Hematopoietic multipotent progenitor cell (in vitro differentiated cells): Measurements from ENCODE around the gene SCRN3. TPM values are rescaled to one million over a fixed set of nuclear protein-coding genes. Genes with fewer than 3 reads are reported as not detected.
"Not testable (repeated sequence)": the region's sequence is repeated elsewhere in the genome, so short reads cannot be mapped to it uniquely, and the experiment has no call there.

ENCODE experiments used
- DNase-seq, 3 donors: peaks; one replicate each; pipeline ENCODE4 v3.0.0-alpha.2; 2011 to 2015; ENCODE audit warnings: low read depth in 2 of 3, low spot score in 2 of 3
- total RNA-seq: library from RNA; depleted of rRNA; stranded (reverse); fragments of >200 nt; gene quantifications from one replicate; pipeline ENCODE4 v1.2.3, GENCODE V29; 2012

Gene SCRN3
- total RNA-seq: 17.5 TPM

GRCh38 chr2:174395284-174395968 is at the start of gene SCRN3:
Gene SCRN3, plus strand, starts transcription at chr2:174395730. Its CDS starts 2,554 bp downstream, at chr2:174398284.
- peak; percentile 57 to 84 (median 83) for DNase-seq

DNA sequence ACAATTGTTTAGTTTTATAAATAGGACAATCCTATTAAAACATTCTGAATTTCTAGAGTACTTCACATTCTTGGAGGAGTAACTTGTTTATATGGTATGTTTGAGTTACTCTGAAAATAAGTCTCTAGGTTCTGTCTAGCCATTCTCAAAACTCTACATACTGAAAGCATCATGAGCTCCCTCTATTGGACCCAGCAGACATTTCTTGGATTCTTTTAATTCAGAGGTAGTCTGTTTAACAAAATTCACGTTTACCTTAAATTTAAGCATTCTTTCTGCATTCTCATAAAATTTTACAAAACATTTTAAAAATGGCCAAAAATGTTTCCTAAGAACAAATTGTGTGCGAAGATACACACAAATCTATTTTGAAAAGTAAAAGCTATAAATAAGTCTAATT is 45.5 kb upstream of the SCRN3 start:
- DNase-seq: peak in 1 of 3 donors; percentile 41

DNA sequence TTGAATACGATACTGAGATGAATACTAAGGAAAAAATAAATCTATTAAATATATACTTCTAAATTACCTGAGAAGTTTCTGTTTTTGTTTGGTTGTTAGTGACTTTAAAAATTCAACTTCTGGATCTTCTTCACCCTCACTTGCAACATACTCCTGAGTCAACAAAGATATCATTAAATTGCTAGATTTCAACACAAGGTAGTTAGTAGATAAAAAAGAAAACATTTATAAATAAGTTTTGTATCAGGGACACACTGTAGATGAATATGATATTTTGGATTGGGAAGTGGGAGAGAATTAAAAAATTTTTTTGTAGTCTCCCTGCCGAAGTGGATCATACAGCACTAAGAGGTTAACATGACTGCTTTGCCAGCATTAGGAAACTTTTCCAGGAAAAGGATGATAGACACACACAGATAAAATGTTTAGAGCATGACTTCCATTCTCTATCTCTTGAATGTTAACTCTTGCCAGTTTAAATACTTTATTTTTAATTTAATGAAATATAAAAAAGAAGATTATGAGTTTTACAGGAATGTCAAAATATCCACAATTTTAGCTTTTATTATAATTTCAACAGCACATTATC is 44.8 kb upstream of the SCRN3 start:
- DNase-seq: no peak

DNA sequence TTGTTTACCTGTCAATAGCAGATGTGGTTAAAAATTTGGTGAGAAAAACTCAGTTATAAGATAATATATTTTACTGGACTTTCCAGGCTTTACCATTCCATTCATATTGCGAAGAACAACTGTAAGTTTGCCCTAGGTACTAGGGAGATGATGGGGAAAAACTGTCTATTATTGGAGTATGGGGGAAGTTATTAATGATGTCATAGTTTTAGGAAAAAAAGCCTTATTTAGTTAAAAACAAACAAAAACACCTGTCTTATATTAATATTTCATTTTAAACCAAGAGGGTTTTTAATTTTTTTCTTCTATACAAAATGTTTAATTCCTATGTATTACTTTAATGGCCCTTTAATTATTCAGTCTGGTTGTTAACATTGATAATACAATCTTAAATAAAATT is 42.5 kb upstream of the SCRN3 start:
- no peak for DNase-seq

GRCh38 chr2:174356347-174356746 is 39.2 kb upstream of the SCRN3 start:
- no peak for DNase-seq

DNA sequence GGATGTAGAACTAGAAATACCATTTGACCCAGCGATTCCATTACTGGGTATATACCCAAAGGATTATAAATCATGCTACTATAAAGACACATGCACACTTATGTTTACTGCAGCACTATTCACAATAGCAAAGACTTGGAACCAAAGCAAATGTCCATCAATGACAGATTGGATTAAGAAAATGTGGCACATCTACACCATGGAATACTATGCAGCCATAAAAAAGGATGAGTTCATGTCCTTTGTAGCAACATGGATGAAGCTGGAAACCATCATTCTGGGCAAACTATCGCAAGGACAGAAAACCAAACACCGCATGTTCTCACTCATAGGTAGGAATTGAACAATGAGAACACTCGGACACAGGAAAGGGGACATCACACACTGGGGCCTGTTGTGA is 35.9 kb upstream of the SCRN3 start:
- DNase-seq: not testable (repeated sequence)

- DNase-seq: no peak
Observed at GRCh38 chr2:174362949-174363348, 32.6 kb upstream of the SCRN3 start.

- not testable (repeated sequence) for DNase-seq
Observed at GRCh38 chr2:174363492-174364225, 31.9 kb upstream of the SCRN3 start.

- no peak for DNase-seq
Observed at GRCh38 chr2:174364628-174365027, 30.9 kb upstream of the SCRN3 start.

DNA sequence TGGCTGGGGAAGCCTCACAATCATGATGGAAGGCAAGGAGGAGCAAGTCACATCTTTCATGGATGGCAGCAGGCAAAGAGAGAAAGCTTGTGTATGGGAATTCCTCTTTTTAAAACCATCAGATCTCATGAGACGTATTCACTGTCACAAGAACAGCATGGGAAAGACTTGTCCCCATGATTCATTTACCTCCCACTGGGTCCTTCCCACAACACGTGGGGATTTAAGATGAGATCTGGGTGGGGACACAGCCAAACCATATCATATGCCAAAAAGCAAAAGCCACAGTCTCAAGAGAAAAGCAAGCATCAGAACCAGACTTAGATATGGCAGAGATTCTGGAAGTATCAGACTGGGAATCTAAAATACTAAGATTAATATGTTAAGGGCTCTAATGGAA is 30.0 kb upstream of the SCRN3 start:
- DNase-seq: no peak

DNA sequence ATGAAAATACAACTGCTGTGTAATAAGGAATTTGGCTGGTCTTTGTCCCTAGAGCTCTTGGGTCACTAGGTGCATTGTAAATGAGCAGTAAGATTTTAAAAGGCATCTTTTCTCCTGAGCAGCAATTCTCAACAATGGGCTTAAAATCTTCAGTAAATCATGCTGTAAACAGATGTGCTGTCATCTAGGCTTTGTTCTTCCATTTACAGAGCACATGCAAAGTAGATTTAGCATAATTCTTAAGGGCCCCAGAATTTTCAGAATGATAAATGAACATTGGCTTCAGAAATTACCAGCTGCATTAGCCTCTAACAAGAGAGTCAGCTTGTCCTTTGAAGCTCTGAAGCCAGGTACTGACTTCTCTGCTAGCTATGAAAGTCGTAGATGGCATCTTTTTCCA is 26.8 kb upstream of the SCRN3 start:
- no peak for DNase-seq

DNA sequence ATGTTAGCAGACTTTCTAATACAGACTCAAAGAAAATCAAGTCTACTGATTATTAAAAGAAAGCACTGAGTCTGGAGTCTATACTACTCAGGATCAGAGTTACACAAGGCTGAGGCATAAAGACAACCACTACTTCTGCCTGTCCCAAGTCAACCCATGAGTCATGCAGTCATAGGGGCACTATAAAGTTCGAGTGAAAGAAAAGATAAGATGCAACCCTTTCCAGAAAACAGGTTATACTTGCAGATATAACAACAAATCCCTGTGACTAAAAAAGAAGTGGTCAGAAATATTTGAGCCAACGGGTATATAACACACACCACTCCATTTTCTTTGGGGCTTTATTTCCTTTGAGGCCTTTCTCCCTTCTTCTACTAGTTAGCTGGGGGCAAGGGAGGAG is 18.6 kb upstream of the SCRN3 start:
- DNase-seq: no peak

- DNase-seq: peak in 2 of 3 donors; percentile 14 to 58
Observed at GRCh38 chr2:174383796-174384195, 11.7 kb upstream of the SCRN3 start.

- DNase-seq: no peak
Observed at GRCh38 chr2:174385201-174385600, 10.3 kb upstream of the SCRN3 start.

DNA sequence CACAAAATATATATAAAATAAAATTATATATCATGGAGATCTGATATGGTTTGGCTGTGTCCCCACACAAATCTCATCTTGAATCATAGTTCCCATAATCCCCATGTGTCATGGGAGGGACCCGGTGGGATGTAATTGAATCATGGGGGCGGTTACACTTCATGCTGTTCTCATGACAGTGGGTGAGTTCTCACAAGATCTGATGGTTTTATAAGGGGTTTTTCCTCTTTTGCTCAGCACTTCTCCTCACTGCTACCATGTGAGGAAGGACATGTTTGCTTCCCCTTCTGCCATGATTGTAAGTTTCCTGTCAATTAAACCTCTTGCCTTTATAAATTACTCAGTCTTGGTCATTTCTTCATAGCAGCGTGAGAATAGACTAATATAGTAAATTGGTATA is 6.8 kb upstream of the SCRN3 start:
- DNase-seq: not testable (repeated sequence)

DNA sequence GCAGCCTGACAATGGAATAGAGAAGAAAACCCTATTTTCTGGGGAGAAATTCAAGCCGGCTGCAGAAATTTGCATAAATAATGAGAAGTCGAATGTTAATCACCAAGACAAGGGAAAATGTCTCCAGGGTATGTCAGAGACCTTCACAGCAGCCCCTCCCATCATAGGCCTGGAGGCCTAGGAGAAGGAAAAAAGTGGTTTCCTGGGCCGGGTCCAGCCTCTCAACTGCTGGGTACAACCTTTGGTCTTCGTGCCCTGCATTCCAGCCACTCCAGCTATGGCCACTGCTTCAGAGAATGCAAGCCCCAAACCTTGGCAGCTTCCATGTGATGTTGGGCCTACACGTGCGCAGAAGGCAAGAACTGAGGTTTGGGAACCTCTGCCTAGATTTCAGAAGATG is 6.0 kb upstream of the SCRN3 start:
- DNase-seq: no peak

DNA sequence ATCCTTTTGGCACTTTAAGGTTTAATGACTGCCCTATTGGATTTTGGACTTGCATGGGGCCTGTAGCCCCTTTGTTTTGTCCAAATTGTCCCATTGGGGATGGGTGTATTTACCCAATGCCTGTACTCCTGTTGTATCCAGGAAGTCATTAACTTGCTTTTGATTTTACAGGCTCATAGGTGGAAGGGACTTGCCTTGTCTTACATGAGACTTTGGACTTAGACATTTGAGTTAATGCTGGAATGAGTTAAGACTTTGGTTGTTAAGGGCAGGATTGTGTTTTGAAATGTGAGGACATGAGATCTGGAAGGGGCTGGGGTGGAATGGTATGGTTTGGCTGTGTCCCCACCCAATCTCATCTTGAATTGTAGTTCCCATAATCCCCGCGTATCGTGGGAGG is 5.2 kb upstream of the SCRN3 start:
- not testable (repeated sequence) for DNase-seq

DNA sequence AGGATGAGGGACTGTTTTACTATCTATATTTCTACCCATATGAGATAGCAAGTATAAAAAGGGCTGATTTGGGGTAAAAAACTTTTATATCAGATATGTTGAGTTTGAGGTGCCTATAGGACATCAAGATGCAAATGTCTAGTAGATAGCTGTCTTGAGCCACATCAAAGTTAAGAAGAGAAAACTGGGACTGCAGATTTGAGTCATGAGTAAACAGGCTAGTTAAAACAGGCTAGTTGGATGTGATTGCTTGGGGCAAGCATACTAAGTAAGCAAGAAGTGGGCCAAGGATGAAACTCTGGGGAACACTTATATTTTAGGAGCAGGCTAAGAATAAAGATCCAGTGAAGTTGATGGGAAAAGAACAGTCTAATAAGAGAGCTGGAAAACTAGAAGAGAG is 2.8 kb upstream of the SCRN3 start:
- DNase-seq: no peak

DNA sequence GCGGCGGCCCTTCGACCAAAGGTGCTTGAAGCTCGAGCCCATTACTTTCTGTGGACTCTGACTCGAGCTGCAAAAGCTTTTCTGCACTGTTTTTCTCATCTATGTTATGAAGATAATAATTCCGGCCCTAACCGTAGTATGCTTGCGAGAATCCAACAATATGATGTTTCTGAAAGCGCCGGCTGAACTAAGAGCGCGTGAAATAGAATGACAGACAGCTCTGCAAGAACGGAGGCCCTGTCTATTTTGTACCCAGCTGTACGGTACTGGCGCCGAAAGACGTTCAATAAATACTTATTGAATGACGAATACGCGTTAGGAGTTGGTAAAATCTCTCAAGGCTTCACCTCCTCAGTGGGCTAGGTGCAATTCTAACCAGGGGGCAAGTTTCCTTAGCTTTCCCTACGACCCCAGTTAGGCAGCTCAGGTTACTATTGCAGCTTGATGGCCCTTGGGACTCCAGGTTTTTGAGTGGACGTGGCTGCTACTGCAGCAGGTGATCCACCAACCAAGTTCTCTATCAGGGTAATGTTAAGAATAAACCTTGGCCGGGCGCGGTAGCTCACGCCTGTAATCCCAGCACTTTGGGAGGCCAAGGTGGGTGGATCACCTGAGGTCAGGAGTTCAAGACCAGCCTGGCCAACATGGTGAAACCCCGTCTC is 570 bp downstream of the SCRN3 start:
- DNase-seq: peak in 1 of 3 donors; percentile 45

GRCh38 chr2:174397773-174398172 is 2.2 kb downstream of the SCRN3 start:
- DNase-seq: no peak

- no peak for DNase-seq
Observed at GRCh38 chr2:174399171-174399570, 3.6 kb downstream of the SCRN3 start.
